Fibroblast of mammary gland (primary cell): Measurements from ENCODE around the gene OBSCN.

ENCODE experiments used
- DNase-seq: peaks from one replicate; pipeline ENCODE4 v3.0.0-alpha.2; 2010; ENCODE audit warnings: low read depth
- H3K4me3 ChIP-seq: 2 replicates; pipeline ENCODE4 v1.5.1; 2011; ENCODE audit warnings: low read depth, mild to moderate bottlenecking, low read length, moderate library complexity; ENCODE audit not compliant: control insufficient read depth
- TF ChIP-seq, protein P1 (sequence below): conservative IDR thresholded peaks from 2 replicates; pipeline ENCODE4 v1.5.1; 2011; ENCODE audit warnings: low read depth, low read length, inconsistent platforms; ENCODE audit not compliant: control insufficient read depth, insufficient read depth

Gene OBSCN

GRCh38 chr1:228363686-228364067, 155.8 kb downstream of the OBSCN start:
- no peak for DNase-seq
- no peak overlapping the region for H3K4me3 ChIP-seq
- TF ChIP-seq, protein P1, sequence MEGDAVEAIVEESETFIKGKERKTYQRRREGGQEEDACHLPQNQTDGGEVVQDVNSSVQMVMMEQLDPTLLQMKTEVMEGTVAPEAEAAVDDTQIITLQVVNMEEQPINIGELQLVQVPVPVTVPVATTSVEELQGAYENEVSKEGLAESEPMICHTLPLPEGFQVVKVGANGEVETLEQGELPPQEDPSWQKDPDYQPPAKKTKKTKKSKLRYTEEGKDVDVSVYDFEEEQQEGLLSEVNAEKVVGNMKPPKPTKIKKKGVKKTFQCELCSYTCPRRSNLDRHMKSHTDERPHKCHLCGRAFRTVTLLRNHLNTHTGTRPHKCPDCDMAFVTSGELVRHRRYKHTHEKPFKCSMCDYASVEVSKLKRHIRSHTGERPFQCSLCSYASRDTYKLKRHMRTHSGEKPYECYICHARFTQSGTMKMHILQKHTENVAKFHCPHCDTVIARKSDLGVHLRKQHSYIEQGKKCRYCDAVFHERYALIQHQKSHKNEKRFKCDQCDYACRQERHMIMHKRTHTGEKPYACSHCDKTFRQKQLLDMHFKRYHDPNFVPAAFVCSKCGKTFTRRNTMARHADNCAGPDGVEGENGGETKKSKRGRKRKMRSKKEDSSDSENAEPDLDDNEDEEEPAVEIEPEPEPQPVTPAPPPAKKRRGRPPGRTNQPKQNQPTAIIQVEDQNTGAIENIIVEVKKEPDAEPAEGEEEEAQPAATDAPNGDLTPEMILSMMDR: no peak

GRCh38 chr1:228364068-228364705, 156.3 kb downstream of the OBSCN start:
- TF ChIP-seq, protein P1: no peak
- no peak for DNase-seq
- no peak overlapping the region for H3K4me3 ChIP-seq

DNA sequence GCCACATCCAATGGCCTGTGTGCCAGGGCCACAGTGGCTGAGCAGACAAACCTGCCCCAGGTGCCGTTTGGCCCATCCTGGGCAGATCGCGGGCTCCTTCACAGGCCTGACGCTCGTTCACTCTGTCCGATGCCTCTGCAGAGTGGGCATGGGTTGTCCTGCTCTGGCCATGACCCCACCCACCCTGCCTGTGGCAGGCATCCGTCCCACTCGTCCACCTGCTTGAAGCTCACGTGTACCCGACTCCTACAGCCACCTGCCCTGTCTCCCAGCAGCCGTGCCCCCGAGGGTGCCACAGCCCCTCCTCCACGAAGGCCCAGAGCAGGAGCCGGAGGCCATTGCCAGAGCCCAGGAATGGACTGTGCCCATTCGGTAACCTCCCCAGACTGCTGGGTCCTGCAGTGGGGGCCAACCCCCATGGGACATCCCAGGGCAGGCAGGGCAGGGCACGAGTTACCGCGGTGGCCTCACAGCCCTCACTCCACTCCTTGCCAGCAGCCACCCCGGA, 156.9 kb downstream of the OBSCN start:
- TF ChIP-seq, protein P1: no peak
- DNase-seq: no peak
- no peak overlapping the region for H3K4me3 ChIP-seq

GRCh38 chr1:228365271-228366061, 157.6 kb downstream of the OBSCN start:
- TF ChIP-seq, protein P1: no peak
- DNase-seq: no peak
- H3K4me3 ChIP-seq: no peak overlapping the region

- no peak for DNase-seq
- no peak overlapping the region for H3K4me3 ChIP-seq
- TF ChIP-seq, protein P1: no peak
These were observed 158.4 kb downstream of the OBSCN start for GRCh38 chr1:228366062-228366865.

GRCh38 chr1:228366866-228367741, 159.3 kb downstream of the OBSCN start:
- TF ChIP-seq, protein P1: no peak
- H3K4me3 ChIP-seq: no peak overlapping the region
- no peak for DNase-seq
